Lower leg skin (tissue), 3 donors: ENCODE data around the gene F8.

ENCODE experiments used
- POLR2A ChIP-seq, 2 donors: fragments of 450-650 bp; IDR thresholded peaks; one replicate each; pipeline ENCODE4 v1.6.1; 2016 to 2017; ENCODE audit warnings: antibody characterized with exemption in 2 of 2, mild to moderate bottlenecking in 1 of 2, moderate library complexity in 1 of 2
- TF ChIP-seq, protein P1 (sequence below), 3 donors: fragments of 450-650 bp; IDR thresholded peaks; one replicate each; pipeline ENCODE4 v1.5.1; 2016; ENCODE audit warnings: antibody characterized with exemption in 3 of 3, mild to moderate bottlenecking in 3 of 3, moderate library complexity in 2 of 3

DNA sequence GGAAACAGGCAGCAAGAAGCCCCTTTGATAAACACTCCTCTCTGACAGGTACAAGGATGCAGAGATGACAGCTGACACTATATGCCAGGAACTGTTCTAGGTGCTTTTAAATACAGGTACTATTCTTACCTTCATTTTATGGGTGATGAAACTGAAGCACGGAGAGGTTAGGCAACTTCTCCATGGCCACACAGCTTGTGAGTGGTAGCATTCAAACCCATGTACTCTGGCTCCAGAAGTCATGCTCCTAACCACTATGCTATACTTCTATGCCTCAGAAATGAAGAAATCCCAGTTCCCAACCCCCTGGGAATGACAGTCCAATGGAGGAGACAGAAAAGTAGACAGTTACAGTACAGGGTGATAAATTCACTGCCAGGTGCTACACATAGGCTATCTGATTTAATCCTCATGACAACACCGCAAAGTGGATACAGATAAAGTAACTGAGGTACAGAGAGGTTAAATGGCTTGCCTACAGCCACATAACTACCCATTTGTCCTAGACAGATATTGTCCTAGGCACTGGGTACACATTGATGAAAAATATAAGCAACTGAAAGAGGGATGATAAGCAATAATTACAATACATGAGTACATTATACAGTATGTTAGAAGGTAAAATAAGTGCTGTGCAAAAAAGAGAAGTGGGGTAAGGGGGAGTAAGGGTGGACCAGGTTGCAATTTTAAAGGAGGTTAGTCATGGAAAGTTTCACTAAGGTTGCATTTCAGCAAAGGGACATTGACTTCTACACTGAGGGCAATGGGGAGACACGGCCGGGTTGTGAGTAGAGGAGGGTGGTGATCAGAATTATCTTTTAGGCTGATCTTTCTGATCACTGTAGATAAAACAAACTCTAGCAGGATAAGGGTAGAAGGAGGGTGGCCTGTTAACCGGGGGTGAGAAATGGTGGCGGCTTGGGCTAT is 1.6 kb upstream of the F8 start:
- TF ChIP-seq, protein P1, sequence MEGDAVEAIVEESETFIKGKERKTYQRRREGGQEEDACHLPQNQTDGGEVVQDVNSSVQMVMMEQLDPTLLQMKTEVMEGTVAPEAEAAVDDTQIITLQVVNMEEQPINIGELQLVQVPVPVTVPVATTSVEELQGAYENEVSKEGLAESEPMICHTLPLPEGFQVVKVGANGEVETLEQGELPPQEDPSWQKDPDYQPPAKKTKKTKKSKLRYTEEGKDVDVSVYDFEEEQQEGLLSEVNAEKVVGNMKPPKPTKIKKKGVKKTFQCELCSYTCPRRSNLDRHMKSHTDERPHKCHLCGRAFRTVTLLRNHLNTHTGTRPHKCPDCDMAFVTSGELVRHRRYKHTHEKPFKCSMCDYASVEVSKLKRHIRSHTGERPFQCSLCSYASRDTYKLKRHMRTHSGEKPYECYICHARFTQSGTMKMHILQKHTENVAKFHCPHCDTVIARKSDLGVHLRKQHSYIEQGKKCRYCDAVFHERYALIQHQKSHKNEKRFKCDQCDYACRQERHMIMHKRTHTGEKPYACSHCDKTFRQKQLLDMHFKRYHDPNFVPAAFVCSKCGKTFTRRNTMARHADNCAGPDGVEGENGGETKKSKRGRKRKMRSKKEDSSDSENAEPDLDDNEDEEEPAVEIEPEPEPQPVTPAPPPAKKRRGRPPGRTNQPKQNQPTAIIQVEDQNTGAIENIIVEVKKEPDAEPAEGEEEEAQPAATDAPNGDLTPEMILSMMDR (IDR thresholded peaks at IDR 0.05), result no peak
- TF ChIP-seq POLR2A (IDR thresholded peaks at IDR 0.05), result no peak
